HG03097 (cell line): ENCODE data around the gene FGFR4.

Experiments
- ATAC-seq: cut with Tn5 transposase; IDR thresholded peaks from one replicate; pipeline ENCODE4 v1.9.1; 2021; ENCODE audit not compliant: unreplicated experiment, low FRiP score

Gene FGFR4

DNA sequence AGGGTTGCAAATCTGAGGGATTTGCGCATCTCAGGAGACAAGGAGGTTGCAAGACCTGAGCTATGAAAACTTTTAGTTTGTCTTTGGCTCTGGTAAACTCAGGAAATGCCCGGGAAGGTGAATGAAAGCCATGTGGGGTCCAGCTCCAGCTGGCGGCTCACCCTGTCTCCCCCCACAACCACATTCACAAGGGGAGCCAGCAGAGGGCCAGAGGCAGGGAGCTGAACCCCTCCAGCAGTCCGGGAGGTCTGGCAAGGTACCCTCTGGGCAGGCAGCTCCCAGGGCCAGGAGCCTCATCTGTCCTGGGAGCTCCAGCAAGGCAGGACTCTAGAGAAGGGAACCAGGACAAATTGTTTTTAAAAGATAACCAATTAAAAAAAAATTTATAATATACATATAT, 2.5 kb upstream of the FGFR4 start:
- no peak for ATAC-seq

DNA sequence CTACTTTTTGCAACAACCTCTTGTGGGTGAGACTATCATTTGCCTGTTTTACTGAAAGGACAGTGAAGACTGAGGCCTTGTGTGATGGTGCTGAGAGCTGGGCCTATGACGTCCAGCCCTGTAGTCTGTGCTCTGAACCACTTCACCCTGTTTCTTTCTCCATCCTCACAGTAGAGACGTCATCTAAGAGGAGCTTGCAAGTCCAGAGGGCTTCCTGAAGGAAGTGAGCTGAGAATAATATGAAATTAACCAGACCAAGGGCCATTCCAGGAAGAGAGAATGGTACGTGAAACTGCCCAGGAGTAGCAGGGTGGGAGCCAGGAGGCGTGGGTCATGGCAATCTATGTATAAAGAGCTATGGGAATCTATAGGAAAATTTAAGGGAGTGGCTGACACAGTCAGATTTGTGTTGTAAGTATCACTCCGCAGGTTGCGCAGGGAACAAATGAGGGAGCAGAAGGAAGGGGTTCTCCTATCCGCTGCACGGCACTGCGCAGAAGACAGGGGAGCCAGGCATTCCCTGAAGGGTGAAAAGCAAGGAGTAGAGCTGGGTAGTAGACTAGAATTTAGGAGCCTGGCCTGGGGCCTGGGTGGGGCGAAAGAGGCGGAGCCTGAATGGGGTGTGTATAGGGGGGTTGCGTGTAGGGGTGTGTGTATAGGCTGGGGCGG, 596 bp upstream of the FGFR4 start:
- no peak for ATAC-seq

DNA sequence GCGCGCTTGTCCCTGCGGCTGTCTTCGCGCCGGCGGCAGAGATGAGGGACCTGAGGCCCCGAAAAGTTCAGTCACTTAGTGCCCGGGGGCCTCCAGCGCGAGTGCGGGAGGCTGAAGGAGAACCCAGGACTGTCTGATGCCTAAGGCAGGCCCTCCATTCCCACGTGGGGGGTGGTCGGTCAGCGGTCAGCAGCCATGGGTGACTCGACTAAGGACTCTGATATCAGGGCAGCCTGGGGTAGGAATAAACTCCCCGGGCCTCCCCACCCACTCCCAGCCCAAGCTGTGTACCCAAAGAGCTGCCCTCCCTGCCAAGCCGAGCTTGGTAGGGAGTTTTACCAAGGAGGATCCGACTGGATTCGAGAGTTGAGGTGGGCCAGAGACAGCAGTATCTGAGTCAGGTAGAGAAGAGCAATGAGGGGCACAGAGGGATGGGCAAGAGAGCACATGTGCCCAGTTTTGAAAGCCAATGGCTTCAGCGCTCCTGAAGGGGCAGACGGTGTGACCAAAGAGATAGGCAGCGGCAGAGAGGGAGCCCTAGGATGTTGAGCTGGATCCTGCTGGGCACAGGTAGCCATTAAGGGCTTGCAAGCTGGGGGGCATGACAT, 787 bp downstream of the FGFR4 start:
- ATAC-seq: no peak

- no peak for ATAC-seq
Observed at GRCh38 chr5:177089127-177089526, 2.4 kb downstream of the FGFR4 start.

DNA sequence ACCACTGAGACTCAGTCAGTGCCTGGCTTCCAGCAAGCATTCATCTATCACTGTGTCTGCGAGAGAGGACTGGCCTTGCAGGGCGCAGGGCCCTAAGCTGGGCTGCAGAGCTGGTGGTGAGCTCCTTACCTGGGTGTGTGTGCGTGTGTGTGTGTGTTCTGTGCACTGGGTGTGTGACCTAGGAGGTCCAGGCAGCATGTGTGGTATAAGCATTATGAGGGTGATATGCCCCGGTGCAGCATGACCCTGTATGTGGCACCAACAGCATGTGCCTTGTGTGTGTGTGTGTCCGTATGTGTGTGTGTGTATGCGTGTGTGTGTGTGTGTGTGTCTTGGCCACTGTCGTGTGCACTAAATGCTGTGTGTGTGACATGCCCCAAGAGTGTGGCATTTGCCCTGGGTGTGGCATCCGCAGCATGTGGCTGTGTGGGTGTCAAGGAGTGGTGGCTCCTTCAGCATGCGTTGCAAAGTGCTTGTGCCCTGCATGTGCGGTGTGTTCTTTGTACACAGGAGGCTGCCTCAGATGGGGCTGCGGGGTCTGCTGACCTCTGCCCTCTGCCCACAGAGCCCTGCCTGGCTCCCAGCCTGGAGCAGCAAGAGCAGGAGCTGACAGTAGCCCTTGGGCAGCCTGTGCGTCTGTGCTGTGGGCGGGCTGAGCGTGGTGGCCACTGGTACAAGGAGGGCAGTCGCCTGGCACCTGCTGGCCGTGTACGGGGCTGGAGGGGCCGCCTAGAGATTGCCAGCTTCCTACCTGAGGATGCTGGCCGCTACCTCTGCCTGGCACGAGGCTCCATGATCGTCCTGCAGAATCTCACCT, 3.3 kb downstream of the FGFR4 start:
- ATAC-seq: no peak

DNA sequence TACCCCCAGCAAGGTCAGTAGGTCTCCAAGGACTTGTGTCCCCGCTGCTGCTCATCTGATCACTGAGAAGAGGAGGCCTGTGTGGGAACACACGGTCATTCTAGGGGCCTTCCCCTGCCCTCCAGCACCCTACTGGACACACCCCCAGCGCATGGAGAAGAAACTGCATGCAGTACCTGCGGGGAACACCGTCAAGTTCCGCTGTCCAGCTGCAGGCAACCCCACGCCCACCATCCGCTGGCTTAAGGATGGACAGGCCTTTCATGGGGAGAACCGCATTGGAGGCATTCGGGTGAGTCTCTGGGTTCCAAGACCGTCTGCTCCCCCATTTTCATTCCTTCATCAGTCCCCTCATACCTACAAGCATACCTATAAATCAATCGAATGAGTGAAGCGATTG, 4.1 kb downstream of the FGFR4 start:
- no peak for ATAC-seq

DNA sequence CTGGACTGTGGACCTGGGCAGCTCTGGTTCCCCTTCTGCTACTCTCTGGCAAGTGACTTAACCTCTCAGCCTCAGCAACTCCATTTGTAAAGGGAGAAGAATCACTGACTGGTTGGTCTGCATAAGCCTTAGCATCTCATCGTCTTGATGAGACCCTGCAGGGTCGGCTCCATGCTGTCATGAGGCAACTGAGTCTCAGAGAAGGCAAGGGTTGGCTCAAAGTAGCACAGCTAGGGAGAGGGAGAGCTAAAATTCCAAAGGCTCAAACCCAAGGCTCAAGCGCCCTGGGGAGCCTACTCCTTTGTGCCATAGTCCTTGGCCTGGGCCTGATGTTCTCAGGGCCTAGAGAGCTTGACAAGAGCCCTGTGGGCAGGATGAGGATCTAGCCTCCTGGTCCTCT, 4.5 kb downstream of the FGFR4 start:
- ATAC-seq: no peak

DNA sequence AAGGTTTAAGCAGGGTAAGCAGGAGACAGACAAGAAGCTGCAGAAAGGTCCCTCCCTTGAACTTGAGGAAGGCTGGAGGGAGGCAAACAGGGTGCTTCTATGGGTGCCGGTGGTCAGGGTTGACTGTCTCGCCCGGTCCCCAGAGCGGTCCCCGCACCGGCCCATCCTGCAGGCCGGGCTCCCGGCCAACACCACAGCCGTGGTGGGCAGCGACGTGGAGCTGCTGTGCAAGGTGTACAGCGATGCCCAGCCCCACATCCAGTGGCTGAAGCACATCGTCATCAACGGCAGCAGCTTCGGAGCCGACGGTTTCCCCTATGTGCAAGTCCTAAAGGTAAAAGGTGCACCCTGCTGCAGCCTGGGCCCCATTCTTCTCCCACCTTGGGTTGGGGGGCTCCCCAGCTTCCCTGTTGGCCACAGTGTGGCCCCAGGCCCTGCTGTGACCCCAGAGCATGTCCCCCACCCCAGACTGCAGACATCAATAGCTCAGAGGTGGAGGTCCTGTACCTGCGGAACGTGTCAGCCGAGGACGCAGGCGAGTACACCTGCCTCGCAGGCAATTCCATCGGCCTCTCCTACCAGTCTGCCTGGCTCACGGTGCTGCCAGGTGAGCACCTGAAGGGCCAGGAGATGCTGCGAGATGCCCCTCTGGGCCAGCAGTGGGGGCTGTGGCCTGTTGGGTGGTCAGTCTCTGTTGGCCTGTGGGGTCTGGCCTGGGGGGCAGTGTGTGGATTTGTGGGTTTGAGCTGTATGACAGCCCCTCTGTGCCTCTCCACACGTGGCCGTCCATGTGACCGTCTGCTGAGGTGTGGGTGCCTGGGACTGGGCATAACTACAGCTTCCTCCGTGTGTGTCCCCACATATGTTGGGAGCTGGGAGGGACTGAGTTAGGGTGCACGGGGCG, 5.7 kb downstream of the FGFR4 start:
- ATAC-seq: no peak

DNA sequence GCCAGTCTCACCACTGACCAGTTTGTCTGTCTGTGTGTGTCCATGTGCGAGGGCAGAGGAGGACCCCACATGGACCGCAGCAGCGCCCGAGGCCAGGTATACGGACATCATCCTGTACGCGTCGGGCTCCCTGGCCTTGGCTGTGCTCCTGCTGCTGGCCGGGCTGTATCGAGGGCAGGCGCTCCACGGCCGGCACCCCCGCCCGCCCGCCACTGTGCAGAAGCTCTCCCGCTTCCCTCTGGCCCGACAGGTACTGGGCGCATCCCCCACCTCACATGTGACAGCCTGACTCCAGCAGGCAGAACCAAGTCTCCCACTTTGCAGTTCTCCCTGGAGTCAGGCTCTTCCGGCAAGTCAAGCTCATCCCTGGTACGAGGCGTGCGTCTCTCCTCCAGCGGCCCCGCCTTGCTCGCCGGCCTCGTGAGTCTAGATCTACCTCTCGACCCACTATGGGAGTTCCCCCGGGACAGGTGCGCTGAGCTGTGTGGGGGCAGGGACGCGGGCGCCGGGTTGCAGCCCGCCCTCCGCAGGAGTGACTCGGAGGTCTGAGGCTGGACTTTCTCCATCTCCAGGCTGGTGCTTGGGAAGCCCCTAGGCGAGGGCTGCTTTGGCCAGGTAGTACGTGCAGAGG, 6.5 kb downstream of the FGFR4 start:
- no peak for ATAC-seq

- ATAC-seq: no peak
Observed at GRCh38 chr5:177093803-177094202, 7.1 kb downstream of the FGFR4 start.

DNA sequence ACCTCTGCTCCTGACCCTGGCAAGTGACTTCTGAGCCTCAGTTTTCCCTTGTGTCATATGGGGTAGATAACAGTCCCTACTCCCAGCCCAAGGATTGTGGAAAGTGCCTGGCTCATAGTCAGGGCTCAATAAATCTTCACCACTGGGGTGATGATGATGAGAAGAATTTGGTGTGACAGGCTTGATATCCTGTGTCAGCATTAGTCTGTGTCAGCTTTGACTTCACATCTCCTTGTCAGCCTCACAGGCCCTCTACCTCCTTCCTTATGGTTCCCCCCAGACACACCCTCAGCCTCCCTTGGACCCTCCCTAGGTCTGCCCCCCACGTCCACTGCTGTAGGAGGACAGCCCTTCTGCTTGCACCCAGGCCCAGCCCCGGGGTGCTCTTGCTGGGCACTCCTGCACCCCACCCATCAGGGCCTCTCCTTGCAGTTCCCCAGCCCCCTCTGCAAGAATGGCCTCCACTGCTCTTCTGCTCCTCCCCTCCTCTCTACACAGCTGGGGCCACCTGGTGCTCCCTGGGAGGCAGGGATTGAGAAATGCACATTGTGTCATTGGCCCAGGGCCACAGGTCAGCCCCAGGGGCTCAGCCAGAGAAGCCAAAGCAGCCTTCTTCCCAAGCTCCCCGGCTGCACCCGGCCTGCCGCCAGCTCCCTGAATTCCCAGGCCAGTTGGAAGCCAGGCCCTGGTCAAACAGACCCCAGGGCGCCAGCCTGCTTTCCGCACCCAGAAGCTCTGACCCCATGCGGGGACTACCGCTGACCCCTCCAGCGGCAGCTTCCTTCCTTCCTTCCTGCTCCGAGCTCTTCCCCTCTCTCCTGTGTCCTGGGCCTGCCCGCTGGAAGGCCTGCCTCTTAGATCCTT, 7.7 kb downstream of the FGFR4 start:
- ATAC-seq: no peak

DNA sequence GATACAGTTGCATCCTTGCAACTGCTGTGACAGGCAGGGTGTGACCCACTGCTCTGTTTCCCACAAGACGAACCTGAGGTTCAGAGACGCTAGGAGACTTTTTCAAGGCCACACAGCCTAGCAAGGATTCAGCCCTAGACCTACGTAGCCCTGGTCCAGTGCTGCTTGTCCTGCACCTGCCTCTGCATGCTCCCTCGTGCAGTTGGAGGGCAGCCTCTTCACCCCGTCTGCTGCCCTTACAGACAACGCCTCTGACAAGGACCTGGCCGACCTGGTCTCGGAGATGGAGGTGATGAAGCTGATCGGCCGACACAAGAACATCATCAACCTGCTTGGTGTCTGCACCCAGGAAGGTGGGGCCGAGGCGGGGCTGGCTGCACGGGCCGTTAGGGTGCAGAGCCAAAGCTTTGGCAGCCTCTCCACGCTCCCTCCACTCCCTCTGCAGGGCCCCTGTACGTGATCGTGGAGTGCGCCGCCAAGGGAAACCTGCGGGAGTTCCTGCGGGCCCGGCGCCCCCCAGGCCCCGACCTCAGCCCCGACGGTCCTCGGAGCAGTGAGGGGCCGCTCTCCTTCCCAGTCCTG, 8.5 kb downstream of the FGFR4 start:
- no peak for ATAC-seq

DNA sequence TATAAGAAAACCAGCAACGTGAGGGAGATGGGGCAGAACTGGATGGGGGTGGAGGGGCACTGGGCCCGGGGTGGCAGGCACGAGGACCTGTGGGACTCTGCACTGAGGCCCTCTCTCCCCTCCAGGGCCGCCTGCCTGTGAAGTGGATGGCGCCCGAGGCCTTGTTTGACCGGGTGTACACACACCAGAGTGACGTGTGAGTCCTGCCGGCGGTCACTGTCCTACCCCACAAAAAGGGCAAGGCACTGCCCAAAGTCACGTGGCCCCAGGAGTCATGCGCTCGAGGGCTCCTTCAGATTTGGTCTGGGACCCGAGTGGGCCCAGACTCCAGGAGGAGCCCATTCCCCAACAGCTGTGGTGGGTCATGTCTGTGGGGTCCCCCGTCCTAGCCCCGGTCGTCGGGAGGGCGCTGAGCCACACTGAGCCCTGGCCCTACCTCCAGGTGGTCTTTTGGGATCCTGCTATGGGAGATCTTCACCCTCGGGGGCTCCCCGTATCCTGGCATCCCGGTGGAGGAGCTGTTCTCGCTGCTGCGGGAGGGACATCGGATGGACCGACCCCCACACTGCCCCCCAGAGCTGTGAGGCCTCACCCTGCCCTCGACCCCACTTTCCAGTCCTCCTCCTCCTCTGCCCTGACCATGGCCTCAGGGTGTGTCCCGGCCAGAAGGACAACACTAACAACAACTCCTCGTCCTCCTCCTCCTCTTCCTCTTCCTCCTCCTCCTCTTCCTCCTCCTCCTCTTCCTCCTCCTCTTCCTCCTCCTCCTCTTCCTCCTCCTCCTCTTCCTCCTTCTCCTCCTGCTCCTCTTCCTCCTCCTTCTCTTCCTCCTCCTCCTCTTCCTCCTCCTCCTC, 9.7 kb downstream of the FGFR4 start:
- ATAC-seq: no peak

- no peak for ATAC-seq
Observed at GRCh38 chr5:177097016-177097985, 10.6 kb downstream of the FGFR4 start.

DNA sequence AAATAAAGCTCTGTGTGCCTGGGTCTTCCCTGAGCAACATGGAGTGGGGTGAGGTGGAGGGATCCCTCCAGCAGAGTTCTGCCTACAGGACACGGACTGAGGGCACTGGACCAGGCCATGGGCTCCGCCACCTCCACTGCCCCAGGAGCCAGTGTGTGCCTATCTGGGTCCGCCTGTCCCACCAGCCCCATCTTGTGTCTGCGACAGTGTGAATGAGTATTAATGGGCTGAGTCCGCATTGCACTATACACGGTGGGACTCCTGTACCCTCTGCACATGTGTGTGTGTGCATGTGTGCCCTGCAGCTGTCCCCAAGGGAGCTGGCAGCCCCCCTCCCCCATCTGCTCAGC, 11.4 kb downstream of the FGFR4 start:
- ATAC-seq: no peak

- no peak for ATAC-seq
Observed at GRCh38 chr5:177098470-177099141, 11.9 kb downstream of the FGFR4 start.
